K562 (cell line): ENCODE measurements around the gene LAMTOR1. TPM values are rescaled to one million over a fixed set of nuclear protein-coding genes. Genes with fewer than 3 reads are reported as not detected.

Experiments used
- ATAC-seq: fragments of 200-7000 bp; cut with Tn5 transposase; 3 replicates; pipeline ENCODE4 v1.9.1; 2020; ENCODE audit warnings: moderate library complexity
- BruUV-seq: library from RNA; stranded (reverse); fragments of 400-500 nt; replicated peaks from 2 replicates; lab custom pipeline; 2021; lab: Mats Ljungman, UMichigan
- CTCF ChIA-PET: fragments of 300-600 bp; formaldehyde crosslinking; extraction: SDS; loops from one replicate; lab custom pipeline; 2021; ENCODE audit warnings: low intra/inter-chr PET ratio; lab: Yijun Ruan, JAX
- POLR2A ChIA-PET: fragments of 300-600, 350-650 bp; sonication (Branson Sonifier 250); formaldehyde crosslinking; extraction: SDS; loops from one replicate; lab custom pipeline; 2021; ENCODE audit warnings: antibody characterized with exemption, inconsistent platforms; lab: Yijun Ruan, JAX
- DNase-seq, 4 experiments: peaks; one replicate each; pipeline versions ENCODE4 v3.0.0 to v3.0.0-alpha.2; 2011 to 2018; ENCODE audit warnings: low spot score in 3 of 4, mixed read lengths in 3 of 4; ENCODE audit errors: extremely low read depth in 1 of 4
- FAIRE-seq: peaks from 2 replicates; lab custom pipeline; 2011; peaks lifted over from hg19 to GRCh38; lab: Jason Lieb, UNC
- H2AFZ ChIP-seq: 2 replicates; pipeline ENCODE4 v1.6.0; 2011; ENCODE audit warnings: low read depth, low read length, control low read depth, inconsistent platforms
- H3K27ac ChIP-seq: fragments of 200-600 bp; 3 replicates; pipeline ENCODE4 v1.8.0; 2011; ENCODE audit warnings: low read depth, mild to moderate bottlenecking, control low read depth, inconsistent platforms, low read length, moderate library complexity, mixed read lengths; ENCODE audit errors: extremely low read depth
- H3K27me3 ChIP-seq, 2 experiments: fragments of 300-600 bp in 1 of 2; 2 replicates in 1 of 2; 3 replicates in 1 of 2; pipeline versions ENCODE4 v1.6.0 to v1.8.0; 2011; ENCODE audit warnings: inconsistent platforms in 2 of 2, low read length in 2 of 2, mild to moderate bottlenecking in 1 of 2, mixed read lengths in 1 of 2, moderate library complexity in 1 of 2; ENCODE audit not compliant: control insufficient read depth in 2 of 2, insufficient read depth in 2 of 2
- H3K36me3 ChIP-seq: fragments of 300-600 bp; 3 replicates; pipeline ENCODE4 v1.8.0; 2011; ENCODE audit warnings: mild to moderate bottlenecking, low read length, inconsistent platforms; ENCODE audit not compliant: control insufficient read depth, insufficient read depth
- H3K4me1 ChIP-seq, 2 experiments: fragments of 200-600 bp in 1 of 2; replicated peaks in 1 of 2; 2 replicates in 1 of 2; 3 replicates in 1 of 2; pipeline versions ENCODE4 v1.5.1 to v1.8.0; 2011; ENCODE audit warnings: inconsistent platforms in 2 of 2, low read length in 2 of 2, mild to moderate bottlenecking in 1 of 2, mixed read lengths in 1 of 2, moderate library complexity in 1 of 2; ENCODE audit not compliant: control insufficient read depth in 2 of 2, insufficient read depth in 2 of 2
- H3K4me2 ChIP-seq: 2 replicates; pipeline ENCODE4 v1.6.1; 2011; ENCODE audit warnings: low read length, control low read depth, inconsistent platforms, mixed read lengths; ENCODE audit not compliant: insufficient read depth
- H3K4me3 ChIP-seq: fragments of 200-600 bp; sonication (generic), shearing (Covaris generic); 2 replicates; pipeline ENCODE4 v1.5.1; 2016; ENCODE audit warnings: control low read depth, inconsistent platforms
- H3K79me2 ChIP-seq: fragments of 200-600 bp; 3 replicates; pipeline ENCODE4 v1.8.0; 2011; ENCODE audit warnings: low read length, inconsistent platforms; ENCODE audit not compliant: control insufficient read depth, insufficient read depth
- H3K9ac ChIP-seq, 2 experiments: 2 replicates each; pipeline versions ENCODE4 v1.6.0 to v1.6.1; 2011; ENCODE audit warnings: low read depth in 2 of 2, low read length in 2 of 2, control low read depth in 1 of 2, inconsistent platforms in 1 of 2, mild to moderate bottlenecking in 1 of 2, mixed read lengths in 1 of 2; ENCODE audit not compliant: insufficient read depth in 1 of 2
- H3K9me1 ChIP-seq: one replicate; pipeline ENCODE4 v1.6.0; 2011; ENCODE audit warnings: inconsistent platforms, mild to moderate bottlenecking, low read length, moderate library complexity; ENCODE audit not compliant: control insufficient read depth, insufficient read depth
- H3K9me3 ChIP-seq: replicated peaks from 2 replicates; pipeline ENCODE4 v1.5.1; 2011; ENCODE audit warnings: low read depth, low read length, inconsistent platforms; ENCODE audit not compliant: control insufficient read depth, insufficient read depth
- H4K20me1 ChIP-seq: replicated peaks from 2 replicates; pipeline ENCODE4 v1.6.1; 2011; ENCODE audit warnings: low read length, inconsistent platforms, mixed read lengths; ENCODE audit not compliant: control insufficient read depth, insufficient read depth
- CREB1 ChIP-seq, 2 experiments: sonication (generic) in 1 of 2; formaldehyde crosslinking in 1 of 2; IDR thresholded peaks; 2 replicates each; pipeline versions ENCODE4 v1.6.1 to v1.8.0; 2012 to 2022; ENCODE audit warnings: inconsistent platforms in 1 of 2, mild to moderate bottlenecking in 1 of 2, missing genetic modification reagents in 1 of 2, moderate library complexity in 1 of 2
- CTCFL ChIP-seq: IDR thresholded peaks from 2 replicates; pipeline ENCODE4 v1.6.1; 2011; ENCODE audit warnings: borderline replicate concordance, low read depth, mild to moderate bottlenecking, moderate library complexity, low read length; ENCODE audit not compliant: insufficient read depth, poor library complexity, severe bottlenecking
- HES1 ChIP-seq: fragments of 450-650 bp; IDR thresholded peaks from 2 replicates; pipeline ENCODE4 v1.6.1; 2016; ENCODE audit warnings: low read depth, mild to moderate bottlenecking, moderate library complexity
- MAFG ChIP-seq: fragments of 450-650 bp; conservative IDR thresholded peaks from 2 replicates; pipeline ENCODE4 v1.6.1; 2016; ENCODE audit warnings: missing genetic modification characterization, missing compliant biosample characterization
- MTA3 ChIP-seq: fragments of 450-650 bp; formaldehyde crosslinking; IDR thresholded peaks from 2 replicates; pipeline ENCODE4 v1.6.1; 2017; ENCODE audit warnings: mild to moderate bottlenecking, borderline replicate concordance
- MYC ChIP-seq, 2 experiments: fragments of 250-450 bp in 1 of 2; sonication (Bioruptor Pico) in 1 of 2; IDR thresholded peaks; 2 replicates each; pipeline versions ENCODE4 v1.5.1 to v1.6.1; 2012 to 2021; ENCODE audit warnings: low read depth in 2 of 2, borderline replicate concordance in 1 of 2, improper control_type of control experiment in 1 of 2, low read length in 1 of 2, mild to moderate bottlenecking in 1 of 2, moderate library complexity in 1 of 2
- OTX1 ChIP-seq: fragments of 450-650 bp; formaldehyde crosslinking; IDR thresholded peaks from 2 replicates; pipeline ENCODE4 v1.4.0; 2022; ENCODE audit warnings: mild to moderate bottlenecking
- POLR3G ChIP-seq: IDR thresholded peaks from 2 replicates; pipeline ENCODE4 v1.6.1; 2011; ENCODE audit not compliant: insufficient read length, insufficient replicate concordance; ENCODE audit errors: extremely low read depth
- PTTG1 ChIP-seq: fragments of 450-650 bp; IDR thresholded peaks from 2 replicates; pipeline ENCODE4 v1.6.1; 2016; ENCODE audit warnings: low read depth, mild to moderate bottlenecking, missing genetic modification characterization, missing compliant biosample characterization
- SRSF1 ChIP-seq: fragments of 200-400 bp; formaldehyde crosslinking; IDR thresholded peaks from 2 replicates; pipeline ENCODE4 v1.6.1; 2017; ENCODE audit warnings: mild to moderate bottlenecking, low read depth, low read length, moderate library complexity
- TRIM24 ChIP-seq, 2 experiments: fragments of 450-650 bp; IDR thresholded peaks; 2 replicates each; pipeline ENCODE4 v1.6.1; 2016
- ZBTB34 ChIP-seq: fragments of 250-450 bp; sonication (Bioruptor Pico); IDR thresholded peaks from 2 replicates; pipeline ENCODE4 v1.8.0; 2021; ENCODE audit warnings: mild to moderate bottlenecking, moderate library complexity
- ZNF239 ChIP-seq: fragments of 250-450 bp; sonication (Bioruptor Pico); IDR thresholded peaks from 2 replicates; pipeline ENCODE4 v1.4.0; 2020; ENCODE audit warnings: mild to moderate bottlenecking
- ZNF274 ChIP-seq: IDR thresholded peaks from 2 replicates; pipeline ENCODE4 v1.6.1; 2011; ENCODE audit warnings: low read depth, mild to moderate bottlenecking, low read length, moderate library complexity, borderline replicate concordance
- ZNF445 ChIP-seq: fragments of 250-450 bp; sonication (Bioruptor Pico); IDR thresholded peaks from 2 replicates; pipeline ENCODE4 v1.4.0; 2020; ENCODE audit warnings: low read depth, mild to moderate bottlenecking, moderate library complexity
- WGBS: fragments of 100-300 bp; shearing (Covaris generic); methylation state at CpG from one replicate; pipeline ENCODE4 v1.1.6; 2016; ENCODE audit warnings: low coverage, mixed read lengths; ENCODE audit not compliant: insufficient coverage; ENCODE audit errors: missing lambda C conversion rate; 5-methylcytosine and 5-hydroxymethylcytosine counted together
- in situ Hi-C: fragments of 300-500 bp; cut with MboI; formaldehyde crosslinking; loops from 4 replicates; pipeline ENCODE4 v1.15.0; 2018; ENCODE audit warnings: inconsistent platforms, mixed read lengths
- intact Hi-C: fragments of 100-400 bp; cut with micrococcal nuclease; formaldehyde crosslinking; loops from 2 replicates; pipeline ENCODE4 v1.14.2; 2022
- polyA plus RNA-seq, 8 experiments: library from polyadenylated mRNA; depleted of rRNA in 4 of 8; stranded (reverse) in 5 of 8; unstranded in 3 of 8; fragments of >200 nt; fragmentation: Nextera tagmentation in 2 of 8; fragmentation: Illumina TruSeq in 1 of 8; extraction: Ambion mirVana in 2 of 8; extraction: Trizol in 1 of 8; gene quantifications; 2 replicates each; pipeline versions ENCODE4 v1.2.1 to v1.2.3, GENCODE V29; 2011 to 2014; ENCODE audit warnings: inconsistent platforms in 1 of 8, missing spikeins in 1 of 8
- total RNA-seq, 7 experiments: library from RNA; depleted of rRNA in 6 of 7; stranded (reverse); fragments of >200 nt in 6 of 7; fragmentation: Illumina TruSeq in 2 of 7; extraction: Trizol in 2 of 7; gene quantifications; 2 replicates each; pipeline versions ENCODE4 v1.2.1 to v1.2.3, GENCODE V29; 2011 to 2021; ENCODE audit warnings: low replicate concordance in 1 of 7

LAMTOR1 gene
- total and polyA plus RNA-seq, 9 of the 15 experiments (the other 6 are each of a cell fraction or from before 2014, with no cell fraction given): 62.6 to 104 (median 85.3) TPM

GRCh38 chr11:72061739-72062396, 41.2 kb downstream of the LAMTOR1 start:
- no peak overlapping the region for H3K27ac ChIP-seq
- 87% methylated on average over 4 of the region's 5 CpGs for WGBS
- intact Hi-C loops: no loop called here

More at GRCh38 chr11:72061739-72062396, 41.2 kb downstream of the LAMTOR1 start:
- Histone ChIP-seq H3K9me1 (no peaks in the 10 kb centered on the region), H3K27me3 (no peaks in the 10 kb centered on the region), H3K4me2 (no peak overlapping the region), H2AFZ (no peak overlapping the region), H3K4me3 (no peak overlapping the region), H3K9ac (no peak overlapping the region), H3K79me2 (peaks cover 24% of the 10 kb centered on the region), H3K4me1 (no peaks in the 10 kb centered on the region)
- DNase-seq: no peak
- no peak for ATAC-seq
- in situ Hi-C loops: no loop called here
- no peak for TF ChIP-seq ZBTB34 (CRISPR knock-in tag)
- TF ChIP-seq POLR3G: no peak
- TF ChIP-seq CTCFL: no peak
- no peak for TF ChIP-seq TRIM24 (IDR thresholded peaks at IDR 0.05)
- no peak for TF ChIP-seq MAFG (tag)
- no peak for TF ChIP-seq PTTG1 (tag)
- TF ChIP-seq OTX1 (CRISPR knock-in tag): no peak
- no peak for TF ChIP-seq ZNF274
- no peak for TF ChIP-seq ZNF445 (CRISPR knock-in tag)
- TF ChIP-seq HES1: no peak
- no peak for TF ChIP-seq ZNF239 (CRISPR knock-in tag)
- no peak for TF ChIP-seq SRSF1
- no peak for TF ChIP-seq MYC (IDR thresholded peaks at IDR 0.05; ENCODE audit: low read depth, low read length)
- TF ChIP-seq MYC (CRISPR knock-in tag; IDR thresholded peaks at IDR 0.05; ENCODE audit: borderline replicate concordance, low read depth): no peak
- TF ChIP-seq CREB1 (IDR thresholded peaks at IDR 0.05): no peak
- no peak for TF ChIP-seq CREB1 (CRISPR knock-in tag; IDR thresholded peaks at IDR 0.05)
- no peak for TF ChIP-seq MTA3
- TF ChIP-seq, all 486 proteins: peak for 0
- no peak for FAIRE-seq
- ChIA-PET CTCF (no interaction called here), POLR2A (interaction anchor here (0.6 to 2.3 kb wide), 4 partner anchors 9 to 24 kb away, joined by 3 to 5 read pairs (median 3); no protein-coding TSS in a partner anchor)
- no TSS peak for BruUV-seq
- Histone ChIP-seq H4K20me1 (no peaks in the 10 kb centered on the region), H3K36me3 (peaks cover 45% of the 10 kb centered on the region), H3K9me3 (no peaks in the 10 kb centered on the region)
